HCT116 (cell line): ENCODE results near the gene TIAM1. TPM values are rescaled to one million over a fixed set of nuclear protein-coding genes. Genes with fewer than 3 reads are reported as not detected.

ENCODE experiments used
- ATAC-seq: fragments of 200-7000 bp; cut with Tn5 transposase; 2 replicates; pipeline ENCODE4 v1.9.1; 2020; ENCODE audit warnings: mild to moderate bottlenecking, moderate library complexity
- BruUV-seq: library from RNA; stranded (reverse); fragments of 400-500 nt; replicated peaks from 2 replicates; lab custom pipeline; 2021; lab: Mats Ljungman, UMichigan
- CTCF ChIA-PET: fragments of 300-600 bp; sonication (Branson Sonifier 250); formaldehyde crosslinking; loops from one replicate; lab custom pipeline; 2021; ENCODE audit warnings: antibody characterized with exemption; lab: Charles Lee
- POLR2A ChIA-PET: fragments of 300-600, 350-600 bp; sonication (Branson Sonifier 250); formaldehyde crosslinking; loops from one replicate; lab custom pipeline; 2021; ENCODE audit warnings: antibody characterized with exemption; lab: Charles Lee
- RAD21 ChIA-PET, 2 experiments: fragments of 300-600 bp; sonication (Branson Sonifier 250); formaldehyde crosslinking; loops; one replicate each; lab custom pipeline; 2023; ENCODE audit warnings: low total read pairs in 2 of 2; ENCODE audit not compliant: uncharacterized antibody in 2 of 2, unreplicated experiment in 2 of 2, low non-redundant PET in 1 of 2; lab: Charles Lee
- DNase-seq: peaks from one replicate; pipeline ENCODE4 v3.0.0-alpha.2; 2010; ENCODE audit warnings: low read depth, low spot score
- H2AFZ ChIP-seq: fragments of 200-600 bp; shearing (Covaris generic), sonication (generic); 2 replicates; pipeline ENCODE4 v1.6.1; 2017; ENCODE audit warnings: low read depth, mixed run types, mixed read lengths, antibody characterized with exemption, low read length; ENCODE audit not compliant: poor library complexity, severe bottlenecking
- H3K27ac ChIP-seq: 2 replicates; pipeline ENCODE4 v1.5.1; 2012; ENCODE audit warnings: low read depth, low read length
- H3K27me3 ChIP-seq: fragments of 200-600 bp; sonication (generic); 2 replicates; pipeline ENCODE4 v1.6.1; 2016; ENCODE audit warnings: mixed run types, low read length, mixed read lengths; ENCODE audit not compliant: insufficient read depth
- H3K36me3 ChIP-seq, 2 experiments: fragments of 200-500 bp in 1 of 2; fragments of 200-600 bp in 1 of 2; sonication (Bioruptor generic) in 1 of 2; sonication (generic) in 1 of 2; 2 replicates each; pipeline versions ENCODE4 v1.5.1 to v1.6.1; 2014 to 2016; ENCODE audit warnings: low read length in 2 of 2, inconsistent platforms in 1 of 2, mixed read lengths in 1 of 2, mixed run types in 1 of 2; ENCODE audit not compliant: insufficient read depth in 2 of 2, control insufficient read depth in 1 of 2
- H3K4me1 ChIP-seq, 2 experiments: fragments of 200-600 bp in 1 of 2; sonication (generic) in 1 of 2; 2 replicates each; pipeline versions ENCODE4 v1.5.1 to v1.6.1; 2012 to 2017; ENCODE audit warnings: low read length in 2 of 2, inconsistent platforms in 1 of 2, mild to moderate bottlenecking in 1 of 2, mixed read lengths in 1 of 2, mixed run types in 1 of 2, moderate library complexity in 1 of 2; ENCODE audit not compliant: insufficient read depth in 2 of 2, control insufficient read depth in 1 of 2
- H3K4me2 ChIP-seq: fragments of 200-600 bp; sonication (generic); 2 replicates; pipeline ENCODE4 v1.6.1; 2017; ENCODE audit warnings: mixed run types, low read length, mixed read lengths
- H3K4me3 ChIP-seq, 2 experiments: fragments of 200-600 bp in 1 of 2; sonication (generic) in 1 of 2; replicated peaks in 1 of 2; 2 replicates each; pipeline ENCODE4 v1.5.1; 2011 to 2016; ENCODE audit warnings: low read length in 2 of 2, control low read depth in 1 of 2, low read depth in 1 of 2, mild to moderate bottlenecking in 1 of 2, mixed read lengths in 1 of 2, mixed run types in 1 of 2
- H3K79me2 ChIP-seq: fragments of 200-600 bp; sonication (generic); 2 replicates; pipeline ENCODE4 v1.6.1; 2017; ENCODE audit warnings: mild to moderate bottlenecking, mixed run types, low read length, moderate library complexity, mixed read lengths; ENCODE audit not compliant: insufficient read depth
- H3K9ac ChIP-seq: fragments of 200-600 bp; sonication (generic); 2 replicates; pipeline ENCODE4 v1.6.1; 2016; ENCODE audit warnings: low read length, mixed read lengths
- H3K9me2 ChIP-seq: fragments of 200-600 bp; sonication (generic), shearing (Covaris generic); 2 replicates; pipeline ENCODE4 v1.6.1; 2017; ENCODE audit warnings: mixed run types, mild to moderate bottlenecking, moderate library complexity; ENCODE audit not compliant: insufficient read depth
- H3K9me3 ChIP-seq, 2 experiments: fragments of 200-500 bp in 1 of 2; fragments of 200-600 bp in 1 of 2; sonication (Bioruptor generic) in 1 of 2; sonication (generic) in 1 of 2; 2 replicates each; pipeline ENCODE4 v1.6.1; 2014 to 2017; ENCODE audit warnings: low read length in 2 of 2, mixed read lengths in 2 of 2, inconsistent platforms in 1 of 2, low read depth in 1 of 2, mild to moderate bottlenecking in 1 of 2, mixed run types in 1 of 2, moderate library complexity in 1 of 2; ENCODE audit not compliant: control insufficient read depth in 1 of 2, insufficient read depth in 1 of 2
- H4K20me1 ChIP-seq: fragments of 200-600 bp; sonication (generic), shearing (Covaris generic); 2 replicates; pipeline ENCODE4 v1.6.1; 2017; ENCODE audit warnings: mixed run types, mild to moderate bottlenecking, moderate library complexity; ENCODE audit not compliant: insufficient read depth
- CBX3 ChIP-seq: IDR thresholded peaks from 2 replicates; pipeline ENCODE4 v1.6.1; 2012; ENCODE audit warnings: low read depth
- CTCF ChIP-seq, 3 experiments: fragments of 200-600 bp in 1 of 3; sonication (generic) in 1 of 3; IDR thresholded peaks in 2 of 3; conservative IDR thresholded peaks in 1 of 3; 2 replicates each; pipeline ENCODE4 v1.5.1; 2012 to 2017; ENCODE audit warnings: low read depth in 2 of 3, low read length in 2 of 3, antibody characterized with exemption in 1 of 3, borderline replicate concordance in 1 of 3, control low read depth in 1 of 3, mild to moderate bottlenecking in 1 of 3, mixed read lengths in 1 of 3, mixed run types in 1 of 3, moderate library complexity in 1 of 3; ENCODE audit not compliant: insufficient read depth in 1 of 3
- ELF1 ChIP-seq: IDR thresholded peaks from 2 replicates; pipeline ENCODE4 v1.6.1; 2012; ENCODE audit warnings: low read depth, borderline replicate concordance
- EZH2 ChIP-seq: fragments of 200-600 bp; sonication (generic); IDR thresholded peaks from 2 replicates; pipeline ENCODE4 v1.6.1; 2017; ENCODE audit warnings: antibody characterized with exemption, mixed run types
- EZH2phosphoT487 ChIP-seq: fragments of 200-600 bp; IDR thresholded peaks from 2 replicates; pipeline ENCODE4 v1.6.1; 2018; ENCODE audit warnings: antibody characterized with exemption, borderline replicate concordance
- FOSL1 ChIP-seq: IDR thresholded peaks from 2 replicates; pipeline ENCODE4 v1.6.1; 2012; ENCODE audit warnings: low read depth
- JUND ChIP-seq: IDR thresholded peaks from 2 replicates; pipeline ENCODE4 v1.6.1; 2012
- MAX ChIP-seq: IDR thresholded peaks from 2 replicates; pipeline ENCODE4 v1.6.1; 2012
- POLR2A ChIP-seq: IDR thresholded peaks from 2 replicates; pipeline ENCODE4 v1.7.0; 2011; ENCODE audit warnings: borderline replicate concordance; ENCODE audit not compliant: insufficient read depth, insufficient read length; ENCODE audit errors: extremely low read depth
- POLR2AphosphoS5 ChIP-seq: IDR thresholded peaks from 2 replicates; pipeline ENCODE4 v1.6.1; 2011; ENCODE audit warnings: mild to moderate bottlenecking, low read depth, low read length, moderate library complexity
- RAD21 ChIP-seq: IDR thresholded peaks from 2 replicates; pipeline ENCODE4 v1.6.1; 2012; ENCODE audit warnings: low read depth, mild to moderate bottlenecking
- REST ChIP-seq: IDR thresholded peaks from 2 replicates; pipeline ENCODE4 v1.6.1; 2012; ENCODE audit warnings: low read depth
- SIN3A ChIP-seq: IDR thresholded peaks from 2 replicates; pipeline ENCODE4 v1.6.1; 2012; ENCODE audit warnings: low read depth
- TCF7L2 ChIP-seq: IDR thresholded peaks from 2 replicates; pipeline ENCODE4 v1.7.0; 2011; ENCODE audit warnings: borderline replicate concordance, inconsistent platforms; ENCODE audit not compliant: insufficient read depth, insufficient read length; ENCODE audit errors: extremely low read depth
- ZNF274 ChIP-seq: fragments of 200-500 bp; sonication (Bioruptor generic); IDR thresholded peaks from 2 replicates; pipeline ENCODE4 v1.6.1; 2014; ENCODE audit warnings: mild to moderate bottlenecking, low read depth, low read length, inconsistent platforms
- intact Hi-C: fragments of 100-400 bp; cut with micrococcal nuclease; formaldehyde crosslinking; loops from 2 replicates; pipeline ENCODE4 v1.10.0; 2022
- total RNA-seq: library from RNA; stranded (reverse); gene quantifications from one replicate; pipeline ENCODE4 v1.2.1, GENCODE V29; 2021; ENCODE audit not compliant: unreplicated experiment
- TF ChIP-seq, protein P1 (sequence below): IDR thresholded peaks from 2 replicates; pipeline ENCODE4 v1.6.1; 2012

The TIAM1 gene
- total RNA-seq, 1 experiment from 2014 or later, result 47.8 TPM

DNA sequence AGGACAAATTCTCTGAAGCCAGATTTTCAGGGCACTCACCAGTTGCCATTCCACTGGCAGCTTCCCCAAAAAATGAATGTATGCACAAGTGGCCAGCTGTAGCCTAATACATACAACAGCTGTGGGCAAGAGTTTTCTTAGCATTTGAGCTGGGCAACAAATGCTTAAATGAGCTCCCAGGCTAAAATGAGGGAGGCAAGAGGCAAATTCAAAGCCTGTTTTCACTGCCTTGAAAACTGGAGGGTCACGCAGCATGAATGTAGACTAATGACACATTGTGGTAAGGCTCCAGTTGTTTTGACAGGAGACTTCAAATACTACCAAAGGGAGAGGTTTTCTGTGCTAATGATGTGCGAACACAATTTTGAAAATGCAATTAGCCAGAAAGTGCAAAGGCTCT lies 88.2 kb downstream of the TIAM1 start:
- no peaks in the 10 kb centered on the region for H4K20me1 ChIP-seq
- no peak for TF ChIP-seq MAX
- no peak for TF ChIP-seq ZNF274
- TF ChIP-seq POLR2AphosphoS5, result no peak
- POLR2A ChIA-PET, result no interaction called here
- CTCF ChIA-PET, result no interaction called here
- H3K9me3 ChIP-seq, result no peaks in the 10 kb centered on the region
- no peaks in the 10 kb centered on the region for H3K36me3 ChIP-seq
- no peak overlapping the region for H3K27ac ChIP-seq
- H3K4me2 ChIP-seq, result no peak overlapping the region
- no peak overlapping the region for H3K9ac ChIP-seq
- no peaks in the 10 kb centered on the region for H3K27me3 ChIP-seq
- RAD21 ChIA-PET, result no interaction called here
- H3K9me2 ChIP-seq, result no peaks in the 10 kb centered on the region
- no TSS peak for BruUV-seq
- no peak overlapping the region for H3K4me3 ChIP-seq
- H2AFZ ChIP-seq, result no peak overlapping the region
- intact Hi-C loops, result no loop called here
- H3K4me1 ChIP-seq, result no peaks in the 10 kb centered on the region; a peak in 1 of 4 replicates
- H3K79me2 ChIP-seq, result peaks cover 4% of the 10 kb centered on the region; the same call in 1 of the 2 replicates
- DNase-seq (no peak), ATAC-seq (no peak)

DNA sequence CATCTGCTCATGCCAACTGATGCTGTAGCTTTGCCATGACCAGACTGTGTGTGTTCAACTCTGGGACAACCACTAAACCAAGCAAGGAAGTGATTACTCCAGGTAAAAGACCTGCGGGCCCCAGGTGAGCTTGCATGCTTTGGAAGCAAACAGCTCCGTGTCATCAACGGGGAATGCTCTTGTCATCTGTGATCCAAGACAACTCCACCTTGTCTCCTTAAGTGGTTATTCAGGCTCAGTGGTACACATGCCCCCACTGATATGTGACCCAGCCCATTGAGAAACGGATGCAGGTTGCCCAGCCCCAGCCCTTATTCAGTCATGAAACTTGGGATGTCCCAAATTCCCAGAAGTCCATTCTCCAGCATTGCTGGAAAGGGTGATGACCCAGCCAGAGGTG lies 89.0 kb downstream of the TIAM1 start:
- H2AFZ ChIP-seq, result no peak overlapping the region
- ATAC-seq, result no peak
- no peak overlapping the region for H3K4me3 ChIP-seq
- H3K4me1 ChIP-seq, result no peaks in the 10 kb centered on the region; a peak in 1 of 4 replicates
- POLR2A ChIA-PET, result no interaction called here
- no peaks in the 10 kb centered on the region for H3K9me3 ChIP-seq
- DNase-seq, result no peak
- H3K79me2 ChIP-seq, result peaks cover 4% of the 10 kb centered on the region; the same call in 1 of the 2 replicates
- no peak overlapping the region for H3K9ac ChIP-seq
- no TSS peak for BruUV-seq
- H4K20me1 ChIP-seq, result no peaks in the 10 kb centered on the region
- intact Hi-C loops, result no loop called here
- H3K9me2 ChIP-seq, result no peaks in the 10 kb centered on the region
- H3K27me3 ChIP-seq, result no peaks in the 10 kb centered on the region
- H3K4me2 ChIP-seq, result no peak overlapping the region
- no peak overlapping the region for H3K27ac ChIP-seq
- no peaks in the 10 kb centered on the region for H3K36me3 ChIP-seq
- CTCF ChIA-PET, result no interaction called here
- RAD21 ChIA-PET, result no interaction called here
- no peak for TF ChIP-seq RAD21
- no peak for TF ChIP-seq POLR2A
- no peak for TF ChIP-seq CBX3
- no peak for TF ChIP-seq CTCF (IDR thresholded peaks at IDR 0.05 in 2 of 3, conservative IDR thresholded peaks at IDR 0.05 in 1 of 3; ENCODE audit: borderline replicate concordance in 1 of 3, insufficient read depth in 1 of 3, low read depth in 2 of 3, low read length in 2 of 3)
- no peak for TF ChIP-seq EZH2
- TF ChIP-seq, protein P1, sequence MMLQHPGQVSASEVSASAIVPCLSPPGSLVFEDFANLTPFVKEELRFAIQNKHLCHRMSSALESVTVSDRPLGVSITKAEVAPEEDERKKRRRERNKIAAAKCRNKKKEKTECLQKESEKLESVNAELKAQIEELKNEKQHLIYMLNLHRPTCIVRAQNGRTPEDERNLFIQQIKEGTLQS, result no peak
- TF ChIP-seq TCF7L2, result no peak
- no peak for TF ChIP-seq JUND
- TF ChIP-seq MAX, result no peak
- TF ChIP-seq EZH2phosphoT487, result no peak
- TF ChIP-seq POLR2AphosphoS5, result no peak
- TF ChIP-seq ELF1, result no peak
- TF ChIP-seq SIN3A, result no peak
- TF ChIP-seq REST, result no peak
- no peak for TF ChIP-seq FOSL1
